DND-41 (cell line): ENCODE measurements around the gene TSEN2.
A peak's percentile ranks its signal among the peaks of the same experiment; 100 is the strongest.

ENCODE experiments used
- ATAC-seq: fragments of 200-7000 bp; cut with Tn5 transposase; 3 replicates; pipeline ENCODE4 v1.9.1; 2021; ENCODE audit warnings: low read depth; ENCODE audit not compliant: insufficient read depth
- DNase-seq: peaks from one replicate; pipeline ENCODE4 v3.0.0-alpha.2; 2020
- H2AFZ ChIP-seq: 2 replicates; pipeline ENCODE4 v1.6.0; 2012; ENCODE audit warnings: low read depth, low read length
- H3K27ac ChIP-seq: 2 replicates; pipeline ENCODE4 v1.5.1; 2012; ENCODE audit warnings: low read length, inconsistent platforms
- H3K27me3 ChIP-seq: fragments of 200-600 bp; sonication (generic); 2 replicates; pipeline ENCODE4 v1.6.0; 2012; ENCODE audit warnings: low read length, mild to moderate bottlenecking, inconsistent platforms; ENCODE audit not compliant: insufficient read depth, poor library complexity
- H3K36me3 ChIP-seq: 2 replicates; pipeline ENCODE4 v1.5.1; 2012; ENCODE audit warnings: low read length, inconsistent platforms; ENCODE audit not compliant: insufficient read depth
- H3K4me1 ChIP-seq: 2 replicates; pipeline ENCODE4 v1.5.1; 2012; ENCODE audit warnings: mild to moderate bottlenecking, low read length; ENCODE audit not compliant: insufficient read depth
- H3K4me2 ChIP-seq: 2 replicates; pipeline ENCODE4 v1.6.0; 2012; ENCODE audit warnings: mild to moderate bottlenecking, moderate library complexity, low read length, inconsistent platforms; ENCODE audit not compliant: insufficient read depth
- H3K4me3 ChIP-seq, 2 experiments: fragments of 200-600 bp in 1 of 2; shearing (Covaris generic) in 1 of 2; 2 replicates each; pipeline ENCODE4 v1.5.1; 2012 to 2016; ENCODE audit warnings: inconsistent platforms in 2 of 2, low read length in 2 of 2, mild to moderate bottlenecking in 2 of 2, low read depth in 1 of 2, moderate library complexity in 1 of 2
- H3K79me2 ChIP-seq: 2 replicates; pipeline ENCODE4 v1.6.0; 2012; ENCODE audit warnings: low read length, inconsistent platforms; ENCODE audit not compliant: insufficient read depth
- H3K9ac ChIP-seq: 2 replicates; pipeline ENCODE4 v1.6.0; 2012; ENCODE audit warnings: low read depth, mild to moderate bottlenecking, inconsistent platforms, low read length, moderate library complexity
- H3K9me3 ChIP-seq: 2 replicates; pipeline ENCODE4 v1.5.1; 2012; ENCODE audit warnings: low read length, moderate library complexity, mild to moderate bottlenecking, inconsistent platforms; ENCODE audit not compliant: insufficient read depth, severe bottlenecking
- H4K20me1 ChIP-seq: 2 replicates; pipeline ENCODE4 v1.6.0; 2012; ENCODE audit warnings: low read length; ENCODE audit not compliant: insufficient read depth
- CTCF ChIP-seq: IDR thresholded peaks from 2 replicates; pipeline ENCODE4 v1.5.1; 2012; ENCODE audit warnings: borderline replicate concordance, low read length, moderate library complexity, mild to moderate bottlenecking; ENCODE audit not compliant: poor library complexity, severe bottlenecking; ENCODE audit errors: extremely low read depth
- EZH2 ChIP-seq: IDR thresholded peaks from 3 replicates; pipeline ENCODE4 v1.6.1; 2012; ENCODE audit warnings: borderline replicate concordance, low read depth, mild to moderate bottlenecking, moderate library complexity, low read length, inconsistent platforms; ENCODE audit not compliant: severe bottlenecking

Gene TSEN2

GRCh38 chr3:12549971-12550760 lies 65.9 kb downstream of the TSEN2 start:
- Histone ChIP-seq H3K79me2 (no peaks in the 10 kb centered on the region), H3K4me3 (no peak overlapping the region), H3K9ac (no peak overlapping the region), H2AFZ (no peak overlapping the region), H4K20me1 (no peaks in the 10 kb centered on the region), H3K4me2 (no peak overlapping the region), H3K36me3 (no peaks in the 10 kb centered on the region), H3K27ac (no peak overlapping the region), H3K4me1 (peaks cover 7% of the 10 kb centered on the region; the same call in 1 of the 2 replicates), H3K27me3 (no peaks in the 10 kb centered on the region), H3K9me3 (no peaks in the 10 kb centered on the region)
- DNase-seq = no peak
- ATAC-seq = no peak
- no peak for TF ChIP-seq CTCF
- no peak for TF ChIP-seq EZH2

GRCh38 chr3:12553921-12554391 lies 69.7 kb downstream of the TSEN2 start:
- H3K36me3 ChIP-seq = no peaks in the 10 kb centered on the region; the same call in 1 of the 2 replicates
- H3K4me3 ChIP-seq = peak overlapping the region; percentile 26 to 58; a peak in 3 of 4 replicates
- DNase-seq (peak; percentile 58), ATAC-seq (no peak)
- H3K27me3 ChIP-seq = no peaks in the 10 kb centered on the region
- peaks cover 9% of the 10 kb centered on the region; the same call in 1 of the 2 replicates for H4K20me1 ChIP-seq
- H2AFZ ChIP-seq = peak overlapping the region; percentile 86
- H3K9ac ChIP-seq = peak overlapping the region; percentile 57
- peaks cover 20% of the 10 kb centered on the region for H3K79me2 ChIP-seq
- H3K4me1 ChIP-seq = peaks cover 32% of the 10 kb centered on the region
- TF ChIP-seq EZH2 (no peak), CTCF (no peak)
- H3K9me3 ChIP-seq = no peaks in the 10 kb centered on the region
- peak overlapping the region; percentile 73 for H3K27ac ChIP-seq
- H3K4me2 ChIP-seq = peak overlapping the region; percentile 62

GRCh38 chr3:12556314-12556689 lies 72.0 kb downstream of the TSEN2 start:
- H3K4me2 ChIP-seq = peak overlapping the region; percentile 76
- H3K27me3 ChIP-seq = no peaks in the 10 kb centered on the region
- peak overlapping the region; percentile 80 to 91 for H3K4me3 ChIP-seq
- H4K20me1 ChIP-seq = peaks cover 32% of the 10 kb centered on the region; the same call in 1 of the 2 replicates
- no peak for ATAC-seq
- no peak for DNase-seq
- H3K27ac ChIP-seq = peak overlapping the region; percentile 85
- H3K36me3 ChIP-seq = no peaks in the 10 kb centered on the region; the same call in 1 of the 2 replicates
- peaks cover 44% of the 10 kb centered on the region for H3K4me1 ChIP-seq
- peaks cover 44% of the 10 kb centered on the region for H3K79me2 ChIP-seq
- TF ChIP-seq CTCF (no peak), EZH2 (no peak)
- H3K9ac ChIP-seq = peak overlapping the region; percentile 91
- H3K9me3 ChIP-seq = no peaks in the 10 kb centered on the region
- peak overlapping the region; percentile 89 for H2AFZ ChIP-seq
